ENCODE measurements around the gene RNF41.
"Not testable (repeated sequence)": the region's sequence is repeated elsewhere in the genome, so short reads cannot be mapped to it uniquely, and the experiment has no call there.

The RNF41 gene

DNA sequence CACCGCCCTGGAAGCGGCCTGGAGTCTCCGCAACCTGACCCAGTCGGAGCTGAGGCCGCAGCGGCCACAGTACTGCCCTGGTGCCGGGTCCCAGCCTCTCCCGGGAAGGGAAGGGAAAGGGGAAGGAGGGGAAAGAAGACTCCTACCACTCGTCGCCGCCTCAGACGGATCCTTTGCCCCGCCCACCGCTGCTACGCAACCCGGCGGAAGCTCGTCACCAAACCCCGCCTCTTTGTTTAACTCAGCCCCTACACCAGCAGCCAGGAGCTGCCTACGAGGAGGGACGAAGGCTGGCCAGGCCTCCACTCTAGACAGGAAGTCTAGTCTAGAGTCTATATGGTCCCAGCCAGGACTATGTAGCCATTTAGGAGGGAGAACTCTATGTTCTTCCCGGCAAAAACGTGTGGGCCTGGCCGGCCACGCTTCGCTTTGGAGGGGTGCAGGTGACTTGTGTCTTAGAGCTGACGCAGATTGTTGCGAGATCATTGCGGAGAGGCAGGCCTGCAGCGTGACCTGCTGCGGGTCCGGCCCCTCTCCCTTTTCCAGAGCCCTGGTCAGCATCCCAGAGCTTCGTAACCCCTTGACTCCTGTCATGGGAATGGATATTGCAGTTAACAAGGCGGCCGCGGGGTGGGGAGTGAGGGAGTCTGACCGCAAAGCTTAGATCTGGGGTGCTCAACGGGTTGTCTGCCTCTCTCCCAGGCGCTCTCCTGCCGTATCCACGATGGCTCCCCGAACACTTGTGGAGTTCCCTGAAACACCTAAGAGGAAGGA, at the start of gene RNF41:
Gene RNF41 (minus strand): TSS at position 166 of the 774 bp plus-strand sequence. CDS start 7,875 bp downstream, outside the sequence.
- DNase-seq (ENCODE audit: low spot score): peak; percentile 91

DNA sequence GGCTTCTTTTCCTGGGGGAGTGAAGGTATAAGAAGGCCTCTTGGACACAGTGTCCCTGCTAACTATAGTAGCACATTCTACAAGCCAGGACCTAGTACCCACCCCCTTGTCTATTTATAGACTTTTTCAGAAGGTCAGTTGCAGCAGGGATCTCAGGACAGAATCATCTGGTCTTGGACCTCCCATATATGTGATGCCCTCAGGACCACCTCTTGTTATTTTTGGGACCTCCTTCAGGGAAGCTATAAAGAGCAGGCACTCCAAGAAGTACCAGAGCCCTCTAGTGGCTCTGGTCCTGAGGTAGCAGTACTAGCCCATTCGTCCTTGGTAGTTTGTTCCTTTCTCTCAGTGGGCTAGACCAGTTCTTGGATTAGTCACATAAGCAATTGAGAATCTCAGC, 49.3 kb upstream of the RNF41 start:
- no peak for DNase-seq (ENCODE audit: low spot score)

DNA sequence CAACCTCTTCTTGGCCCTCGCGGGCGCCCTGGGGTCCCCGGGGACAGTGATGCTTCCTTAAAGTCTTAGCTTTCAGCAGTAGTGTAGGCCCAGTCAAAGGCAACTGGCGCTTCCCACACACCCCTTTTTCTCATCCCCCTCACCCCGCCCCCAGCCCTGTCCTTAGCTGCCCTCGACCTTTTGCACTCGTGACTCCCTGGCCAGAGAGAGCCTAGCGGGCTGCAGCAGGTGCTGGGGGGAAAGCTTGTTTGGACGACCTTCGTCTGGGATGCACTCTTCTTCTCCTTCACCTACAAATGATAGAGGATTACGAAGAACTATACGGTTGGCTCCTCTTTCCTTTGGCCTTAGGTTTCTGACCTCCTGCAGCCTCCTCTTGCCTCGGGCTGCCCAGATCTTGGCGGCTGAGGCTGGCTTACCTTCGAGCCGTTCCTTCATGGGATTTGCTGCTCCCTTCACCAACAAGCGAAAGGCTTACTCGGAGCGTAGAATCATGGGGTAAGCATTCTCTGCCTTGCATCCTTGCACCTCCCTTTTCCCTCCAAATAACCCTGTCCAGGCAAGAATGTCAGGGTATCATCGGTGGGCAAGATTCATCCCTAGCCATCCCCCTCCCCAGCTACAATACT, 45.8 kb upstream of the RNF41 start:
- no peak for DNase-seq (ENCODE audit: low spot score)

DNA sequence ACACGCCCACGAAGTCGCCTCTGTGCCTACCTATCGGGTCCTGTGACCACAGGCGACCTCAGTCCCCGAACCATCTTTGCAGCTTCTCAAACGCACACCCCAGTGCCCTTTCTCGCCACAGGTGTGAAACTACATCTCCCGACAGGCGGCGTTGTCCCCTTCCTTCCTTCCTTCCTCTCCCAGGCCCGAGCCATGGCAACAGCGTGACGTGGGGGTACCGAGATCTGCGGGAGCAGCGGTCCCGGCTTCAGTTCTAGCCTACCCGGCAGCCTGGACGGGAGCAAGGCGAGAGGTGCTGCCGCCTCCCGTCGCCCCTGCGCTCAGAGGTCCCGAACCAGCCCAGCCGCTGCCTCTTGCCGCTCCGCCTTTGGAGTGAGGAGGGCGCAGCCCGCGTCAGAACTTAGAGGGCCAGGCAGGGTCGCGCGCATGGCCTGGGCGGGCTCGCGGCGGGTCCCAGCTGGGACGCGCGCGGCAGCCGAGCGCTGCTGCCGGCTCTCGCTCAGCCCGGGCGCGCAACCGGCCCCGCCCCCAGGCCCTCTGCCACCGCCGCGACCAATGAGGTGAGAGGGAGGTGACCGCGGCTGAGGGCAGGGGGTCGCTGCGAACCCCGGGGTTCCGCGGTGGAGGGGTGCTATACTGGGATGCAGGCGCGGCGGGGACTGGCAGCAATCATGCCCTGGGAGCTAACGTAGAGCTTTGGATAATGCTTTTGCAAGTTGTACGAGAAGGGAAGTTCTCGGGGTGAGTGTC, 45.1 kb upstream of the RNF41 start, which contains the start of gene COQ10A:
Gene COQ10A (plus strand): TSS at position 250 of the 750 bp plus-strand sequence. CDS start 177 bp downstream, at position 427.
- DNase-seq (ENCODE audit: low spot score): peak; percentile 86

DNA sequence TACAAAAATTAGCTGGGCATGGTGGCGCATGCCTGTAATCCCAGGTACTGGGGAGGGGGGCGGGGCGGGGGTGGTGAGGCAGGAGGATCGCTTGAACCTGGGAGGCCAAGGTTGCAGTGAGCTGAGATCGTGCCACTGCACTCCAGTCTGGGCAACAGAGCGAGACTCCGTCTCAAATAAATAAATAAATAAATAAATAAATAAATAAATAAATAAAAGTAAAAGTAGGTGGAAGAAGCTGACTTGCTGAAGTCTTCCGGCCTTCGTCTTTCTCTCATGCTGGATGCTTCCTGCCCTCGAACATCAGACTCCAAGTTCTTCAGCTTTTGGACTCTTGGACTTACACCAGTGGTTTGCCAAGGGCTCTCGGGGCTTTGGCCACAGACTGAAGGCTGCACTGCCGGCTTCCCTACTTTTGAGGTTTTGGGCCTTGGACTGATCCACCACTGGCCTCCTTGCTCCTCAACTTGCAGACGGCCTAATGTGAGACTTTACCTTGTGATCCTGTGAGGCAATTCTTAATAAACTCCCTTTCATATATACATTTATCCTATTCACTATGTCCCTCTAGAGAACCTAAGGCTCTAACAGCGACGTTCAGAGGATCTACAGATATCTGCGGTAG, 44.5 kb upstream of the RNF41 start:
- DNase-seq (ENCODE audit: low spot score): not testable (repeated sequence)

DNA sequence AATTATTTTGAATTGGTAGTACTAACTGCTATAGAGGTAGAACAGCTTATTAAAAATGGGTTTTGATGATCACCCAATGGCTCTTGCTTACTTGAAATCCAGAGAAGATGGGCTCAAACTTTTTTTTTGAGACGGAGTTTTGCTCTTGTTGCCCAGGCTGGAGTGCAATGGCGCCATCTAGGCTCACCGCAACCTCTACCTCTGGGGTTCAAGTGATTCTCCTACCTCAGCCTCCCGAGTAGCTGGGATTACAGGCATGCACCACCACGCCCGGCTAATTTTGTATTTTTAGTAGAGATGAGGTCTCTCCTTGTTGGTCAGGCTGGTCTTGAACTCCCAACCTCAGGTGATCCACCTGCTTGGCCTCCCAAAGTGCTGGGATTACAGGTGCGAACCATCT, 41.2 kb upstream of the RNF41 start:
- not testable (repeated sequence) for DNase-seq (ENCODE audit: low spot score)

DNA sequence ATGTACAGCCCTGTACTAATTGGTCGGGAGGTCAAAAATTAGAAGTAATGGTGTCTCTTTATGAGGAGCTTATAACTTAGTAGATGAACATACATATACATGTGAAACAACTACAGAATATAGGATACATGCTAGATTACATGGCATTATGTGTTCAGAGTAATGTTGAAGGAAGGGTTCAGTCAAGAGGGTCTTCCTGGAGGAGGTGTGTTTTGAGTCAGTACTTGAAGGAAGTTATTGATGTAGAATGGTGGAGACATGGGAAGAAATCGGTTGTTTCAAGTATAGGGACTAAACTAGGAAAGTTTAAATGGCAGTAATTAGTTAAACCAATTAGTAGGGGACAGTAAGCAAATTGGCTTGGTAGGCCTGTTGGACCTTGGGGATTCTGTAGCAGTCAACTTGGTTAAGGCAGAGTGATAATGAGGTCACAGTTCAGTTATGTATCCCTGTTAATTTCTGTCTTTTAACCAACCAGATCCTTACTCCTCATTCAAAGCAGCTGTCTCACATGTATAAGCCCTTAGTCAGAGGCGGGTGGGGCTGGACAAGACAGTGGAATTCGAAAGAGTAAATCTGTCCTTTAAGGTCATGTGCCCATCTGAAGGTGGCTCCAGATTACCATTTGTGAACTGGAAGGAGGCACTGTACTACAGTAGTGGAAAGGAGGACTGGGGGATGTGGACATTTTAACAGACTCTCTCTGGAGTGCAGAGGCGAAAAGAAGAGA, 39.9 kb upstream of the RNF41 start:
- no peak for DNase-seq (ENCODE audit: low spot score)

DNA sequence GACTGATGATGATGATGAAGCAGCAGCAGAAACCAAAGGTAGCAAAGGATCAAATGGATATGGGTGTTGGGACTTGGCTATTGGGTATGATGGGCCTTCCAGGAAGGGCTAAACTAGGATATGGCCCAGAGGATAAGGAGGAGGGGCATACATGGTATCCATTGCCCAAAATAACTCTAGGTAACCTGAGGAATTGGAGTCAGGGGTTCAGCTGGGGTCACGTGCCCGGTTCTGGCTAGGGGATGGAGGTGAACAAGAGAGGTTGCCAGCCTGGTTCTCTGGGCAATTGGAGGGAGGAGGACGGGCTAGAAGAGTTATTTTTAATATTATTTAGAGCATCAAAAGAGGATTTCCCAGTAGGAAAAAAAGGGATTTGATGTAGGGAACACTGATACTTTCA, 39.2 kb upstream of the RNF41 start:
- no peak for DNase-seq (ENCODE audit: low spot score)

DNA sequence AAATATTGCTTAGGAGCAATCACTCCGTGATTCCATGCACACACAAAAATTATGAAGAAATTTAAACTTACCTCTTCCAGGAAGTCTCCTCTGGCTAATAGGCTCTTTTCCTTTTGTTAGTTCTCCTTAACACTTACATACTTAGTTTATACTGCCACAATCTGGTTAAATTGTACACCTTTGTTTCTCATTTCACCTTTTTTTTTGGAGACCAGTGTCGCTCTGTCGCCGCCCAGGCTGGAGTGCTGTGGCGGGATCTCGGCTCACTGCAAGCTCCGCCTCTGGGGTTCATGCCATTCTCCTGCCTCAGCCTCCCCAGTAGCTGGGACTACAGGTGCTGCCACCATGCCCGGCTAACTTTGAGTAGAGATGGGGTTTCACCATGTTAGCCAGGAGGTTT, 38.7 kb upstream of the RNF41 start:
- no peak for DNase-seq (ENCODE audit: low spot score)

DNA sequence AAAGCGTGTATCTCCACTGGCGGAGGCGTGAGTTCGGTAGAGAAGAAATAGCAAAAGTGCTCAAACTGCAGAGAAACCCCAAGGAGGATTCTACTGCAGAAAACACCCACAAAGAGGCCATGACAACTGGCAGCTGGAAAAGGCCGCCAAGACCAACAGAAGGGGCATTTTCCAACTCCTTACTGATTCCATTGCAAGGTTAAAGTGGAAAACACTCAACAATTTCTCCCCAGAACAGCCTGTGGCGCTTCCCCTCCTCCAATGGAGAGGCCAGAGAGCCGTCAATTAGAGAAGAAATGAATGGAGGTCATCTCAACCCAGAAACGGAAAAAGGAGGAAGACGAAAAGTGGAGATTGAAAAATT, 37.1 kb upstream of the RNF41 start:
- no peak for DNase-seq (ENCODE audit: low spot score)

DNA sequence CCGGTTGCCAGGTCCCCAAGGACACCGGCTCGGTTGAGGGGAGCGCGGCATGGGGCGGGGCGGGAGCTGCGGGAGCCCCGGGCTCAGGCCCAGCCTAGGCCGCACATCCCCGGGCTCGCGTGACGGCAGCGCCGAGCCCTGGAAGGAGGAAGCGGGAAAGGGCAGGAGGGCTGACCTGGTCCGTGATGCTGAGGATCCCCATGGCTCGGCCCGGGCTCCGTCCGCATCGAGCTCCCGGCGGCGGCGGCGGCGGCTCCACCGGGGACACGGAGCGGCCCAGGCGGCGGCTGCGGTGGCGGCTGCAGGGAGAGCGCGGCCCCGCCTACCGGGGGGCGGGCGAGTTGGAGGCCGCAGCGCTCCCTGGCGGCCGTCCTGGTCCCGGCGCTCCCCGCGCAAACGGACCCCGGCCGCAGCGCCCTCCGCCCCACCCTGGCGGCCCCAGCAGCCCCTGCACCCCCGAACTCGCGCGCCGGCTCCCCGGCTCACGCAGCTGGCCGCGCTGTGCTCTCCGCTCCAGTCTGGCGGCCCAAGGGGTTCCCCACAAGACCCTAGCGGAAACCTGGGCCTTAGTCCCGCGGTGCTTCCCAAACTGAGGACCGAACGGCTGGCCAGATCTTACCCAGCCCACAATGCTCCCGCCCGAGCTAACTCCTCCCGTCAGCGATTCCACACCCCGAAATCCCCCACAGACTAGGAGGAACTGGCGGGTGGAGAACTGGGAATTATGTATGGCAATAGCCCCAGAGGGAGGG, 36.5 kb upstream of the RNF41 start, which contains the start of gene ANKRD52:
Gene ANKRD52 (minus strand): TSS at position 317 of the 752 bp plus-strand sequence. CDS start 115 bp downstream, at position 202.
- peak; percentile 72 for DNase-seq (ENCODE audit: low spot score)

DNA sequence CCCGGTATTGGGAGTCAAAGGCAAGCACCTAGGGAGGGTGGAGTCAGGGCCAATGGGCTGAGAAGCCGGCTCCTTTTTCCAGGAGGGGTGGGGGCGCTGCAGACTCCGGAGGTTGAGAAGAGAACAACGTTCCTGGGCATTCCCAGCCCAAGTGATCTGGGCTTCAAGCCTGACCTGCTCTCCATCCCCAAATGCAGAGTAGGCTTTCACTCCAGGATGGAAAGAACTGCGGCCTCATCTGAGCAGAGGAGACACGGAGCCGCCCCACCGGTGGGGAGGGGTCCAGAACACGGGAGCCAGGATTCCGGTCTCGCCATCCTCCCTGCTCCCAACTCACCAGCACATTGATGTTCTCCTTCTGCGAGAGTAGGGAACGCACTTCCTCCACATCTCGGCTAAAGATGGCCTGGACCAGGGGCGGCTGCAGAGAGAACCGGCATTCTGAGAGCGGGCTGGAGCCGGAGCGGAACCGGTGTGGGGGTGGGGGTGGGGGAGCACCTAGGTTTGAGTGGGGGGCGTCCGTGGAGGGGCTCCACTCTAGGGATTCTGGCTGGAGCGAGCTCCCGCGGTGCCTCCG, 35.9 kb upstream of the RNF41 start:
- no peak for DNase-seq (ENCODE audit: low spot score)

DNA sequence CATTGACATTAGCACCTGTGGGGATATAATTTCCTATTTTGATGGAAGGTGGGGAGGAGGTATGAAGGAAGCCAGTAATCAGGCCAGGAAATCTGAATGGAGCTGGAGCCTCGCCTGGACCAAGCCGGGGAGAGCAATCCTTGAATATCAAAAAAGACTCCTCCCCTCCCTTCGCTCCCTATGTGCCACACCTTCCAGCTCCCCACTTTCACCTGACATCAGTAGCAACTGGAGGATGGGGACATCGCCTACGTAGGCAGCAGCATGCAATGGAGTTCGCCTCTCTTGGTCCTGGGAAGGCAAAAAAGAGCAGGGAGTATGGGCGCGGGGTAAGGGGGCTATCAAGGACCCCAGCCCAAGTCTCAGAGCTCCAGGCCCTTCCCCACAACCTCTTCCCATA, 35.3 kb upstream of the RNF41 start:
- no peak for DNase-seq (ENCODE audit: low spot score)

DNA sequence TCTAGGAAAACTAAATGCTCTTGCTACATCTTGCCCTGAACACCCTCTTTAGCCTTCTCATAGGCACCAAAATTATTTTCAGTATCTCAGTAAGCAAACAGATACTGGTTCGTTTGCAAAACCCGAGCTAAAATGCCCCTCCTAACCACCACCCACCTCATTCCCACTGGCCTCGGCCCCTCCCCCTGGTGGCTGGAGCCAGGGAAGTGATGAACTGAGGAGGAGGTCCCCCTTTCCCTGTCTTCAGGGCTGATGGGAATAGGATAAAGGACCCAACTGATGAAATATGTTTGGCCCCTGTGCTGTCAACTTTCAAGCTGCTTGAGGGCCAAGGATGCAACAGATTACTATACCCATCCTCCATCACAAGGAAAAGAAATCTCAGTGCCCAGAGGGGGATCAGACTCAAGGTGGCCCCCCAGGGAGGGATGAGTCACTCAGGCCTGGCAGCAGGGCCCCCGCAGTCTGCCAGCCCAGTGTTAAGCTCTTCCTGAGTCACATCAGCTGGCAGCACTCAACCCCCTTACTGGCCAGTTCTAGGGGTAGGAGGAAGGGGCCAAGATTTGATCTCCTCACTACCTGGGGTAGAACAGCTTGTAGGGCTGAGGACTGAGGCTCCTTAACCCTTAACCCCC, 34.7 kb upstream of the RNF41 start:
- no peak for DNase-seq (ENCODE audit: low spot score)

DNA sequence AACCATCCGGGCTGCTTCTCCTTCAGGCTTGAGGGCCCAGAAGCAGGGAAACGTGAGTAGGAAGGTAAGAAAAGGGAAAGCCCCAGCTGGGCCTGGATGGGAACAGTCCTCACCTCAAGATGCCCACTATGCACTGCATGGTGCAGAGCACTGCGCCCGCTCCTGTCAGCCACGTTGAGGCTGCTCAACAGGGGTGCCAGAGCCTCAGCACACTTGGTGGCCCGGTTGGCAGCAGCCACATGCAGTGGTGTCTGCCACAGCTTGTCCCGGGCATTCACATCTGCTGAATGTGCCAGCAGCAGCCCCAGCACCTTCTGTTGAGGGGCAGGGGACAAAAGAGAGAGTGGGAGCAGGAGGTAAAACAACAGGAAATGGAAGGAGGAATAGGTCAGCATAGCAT, 33.9 kb upstream of the RNF41 start:
- no peak for DNase-seq (ENCODE audit: low spot score)

DNA sequence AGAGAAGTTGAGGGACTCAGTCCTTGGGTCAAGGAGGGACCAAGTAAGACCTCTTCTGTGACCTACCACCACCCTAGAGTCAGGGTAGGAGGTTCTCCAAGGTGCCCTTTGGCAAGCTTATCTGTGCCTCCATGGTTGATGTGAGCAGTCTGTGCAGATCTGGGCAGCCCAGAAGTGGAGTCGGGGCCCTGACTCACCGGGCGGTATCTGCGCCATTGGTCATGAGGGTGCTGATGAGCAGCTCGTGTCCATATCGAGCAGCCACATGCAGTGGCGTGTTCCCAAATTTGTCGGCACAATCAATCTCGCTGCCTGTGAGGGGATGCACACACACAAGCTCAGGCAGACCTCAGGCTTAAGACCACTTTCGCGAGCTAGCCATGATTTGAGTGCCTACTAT, 31.4 kb upstream of the RNF41 start:
- DNase-seq (ENCODE audit: low spot score): no peak

DNA sequence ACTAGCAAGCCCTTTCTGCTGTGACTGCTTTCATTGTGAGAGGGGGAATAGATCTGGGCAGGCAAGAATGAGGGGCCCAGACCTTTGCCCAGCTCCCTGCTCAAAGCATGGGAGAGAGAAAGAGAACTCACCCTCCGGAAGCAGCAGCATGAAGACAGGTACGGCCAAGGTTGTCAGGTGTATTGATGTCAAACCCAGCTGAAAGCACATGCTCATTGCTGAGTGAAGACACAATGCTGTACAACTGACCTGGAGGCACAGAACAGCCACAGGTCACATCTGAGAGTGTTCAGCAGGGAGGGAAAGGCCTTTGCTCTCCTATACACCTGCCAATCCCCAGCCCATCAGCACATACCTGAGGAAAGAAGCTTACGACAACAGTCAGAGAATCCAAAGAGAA, 30.9 kb upstream of the RNF41 start:
- DNase-seq (ENCODE audit: low spot score): no peak

DNA sequence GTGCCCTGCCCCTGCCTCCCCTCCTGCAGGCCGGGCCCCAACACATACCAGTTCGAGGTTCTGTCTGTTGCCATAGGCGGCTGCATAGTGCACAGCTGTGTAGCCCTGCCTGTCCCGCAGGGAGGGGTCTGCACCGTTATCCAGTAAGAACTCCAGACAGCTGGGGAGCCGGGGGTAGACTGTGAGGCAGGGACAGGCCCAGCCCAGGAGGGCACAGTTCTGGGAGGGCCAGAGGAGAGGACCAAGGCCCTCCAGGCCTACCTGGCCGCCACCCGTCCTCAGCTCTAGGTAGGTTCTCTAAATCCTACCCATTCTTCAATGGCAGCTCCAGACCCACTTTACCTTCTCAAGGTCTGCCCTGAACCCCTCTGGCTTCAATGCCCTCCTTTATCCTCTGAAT, 27.0 kb upstream of the RNF41 start:
- no peak for DNase-seq (ENCODE audit: low spot score)

DNA sequence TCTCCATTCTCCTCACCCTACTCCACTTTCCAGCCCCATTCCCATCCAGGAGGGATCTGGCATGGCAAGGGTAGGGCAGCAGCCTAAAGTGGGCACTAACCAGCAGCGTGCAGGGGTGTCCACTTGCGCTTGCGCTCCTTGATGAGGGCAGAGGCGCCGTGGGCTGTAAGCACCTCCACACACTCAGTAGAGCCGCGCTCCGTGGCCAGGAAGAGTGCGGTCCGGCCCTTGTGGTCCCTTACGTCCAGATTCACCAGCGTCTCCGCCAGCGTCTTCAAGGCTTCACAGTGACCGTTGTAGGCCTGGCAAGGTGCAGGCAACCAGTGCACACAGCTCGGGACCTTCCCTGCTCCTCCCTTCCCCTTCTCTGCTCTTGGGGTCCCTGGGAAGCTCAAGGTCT, 26.2 kb upstream of the RNF41 start:
- no peak for DNase-seq (ENCODE audit: low spot score)

DNA sequence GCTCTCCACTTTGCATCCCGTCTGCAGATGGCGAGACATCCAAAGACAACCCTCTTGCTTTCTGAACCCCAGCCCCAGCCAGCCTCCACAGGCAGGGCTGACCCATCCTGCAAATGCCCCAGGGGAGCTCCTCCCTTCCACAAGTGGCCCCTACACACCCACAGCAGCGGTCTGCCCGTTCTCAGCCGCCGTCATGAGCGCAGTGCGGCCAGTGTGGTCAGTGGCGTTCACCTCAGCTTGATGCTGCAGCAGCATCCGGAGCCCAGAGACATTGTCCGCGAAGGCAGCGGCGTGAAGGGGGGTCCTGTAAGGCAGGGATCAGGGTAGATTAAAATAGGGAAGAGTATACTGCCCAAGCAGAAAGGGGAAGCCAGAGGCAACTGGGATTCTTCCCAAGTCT, 22.8 kb upstream of the RNF41 start:
- no peak for DNase-seq (ENCODE audit: low spot score)

Measured in CD4-positive, alpha-beta T cell treated with Interleukin-15 for 4 hours (primary cell).